GM12872 (cell line): ENCODE measurements around the gene AADAC.
A peak's percentile ranks its signal among the peaks of the same experiment; 100 is the strongest.

Experiments used
- CTCF ChIP-seq: IDR thresholded peaks from 3 replicates; pipeline ENCODE4 v1.5.1; 2011; ENCODE audit warnings: low read depth, mild to moderate bottlenecking, low read length, moderate library complexity; ENCODE audit not compliant: insufficient read depth

AADAC gene

GRCh38 chr3:151818361-151818760 is 4.4 kb downstream of the AADAC start:
- TF ChIP-seq CTCF: no peak

DNA sequence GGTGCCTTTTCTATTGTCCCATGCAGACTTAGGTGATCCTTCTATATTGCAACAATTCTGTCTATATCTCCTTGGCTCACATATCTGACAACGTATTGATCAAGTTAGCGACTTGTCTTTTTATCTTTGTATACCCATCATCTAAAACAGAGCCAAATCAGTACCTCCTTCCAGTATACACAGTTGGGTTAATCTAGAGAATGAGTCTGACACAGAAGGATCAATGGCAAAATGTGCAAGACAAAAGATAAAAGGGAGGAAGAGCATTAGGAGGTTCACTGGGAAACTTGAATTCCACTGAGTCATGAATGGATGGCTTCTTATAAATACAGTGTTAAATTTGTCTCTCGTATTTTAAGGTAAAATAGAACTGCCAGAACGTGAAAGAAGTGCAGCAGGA is 6.0 kb downstream of the AADAC start:
- TF ChIP-seq CTCF: no peak

GRCh38 chr3:151827816-151828215 is 13.9 kb downstream of the AADAC start:
- no peak for TF ChIP-seq CTCF

DNA sequence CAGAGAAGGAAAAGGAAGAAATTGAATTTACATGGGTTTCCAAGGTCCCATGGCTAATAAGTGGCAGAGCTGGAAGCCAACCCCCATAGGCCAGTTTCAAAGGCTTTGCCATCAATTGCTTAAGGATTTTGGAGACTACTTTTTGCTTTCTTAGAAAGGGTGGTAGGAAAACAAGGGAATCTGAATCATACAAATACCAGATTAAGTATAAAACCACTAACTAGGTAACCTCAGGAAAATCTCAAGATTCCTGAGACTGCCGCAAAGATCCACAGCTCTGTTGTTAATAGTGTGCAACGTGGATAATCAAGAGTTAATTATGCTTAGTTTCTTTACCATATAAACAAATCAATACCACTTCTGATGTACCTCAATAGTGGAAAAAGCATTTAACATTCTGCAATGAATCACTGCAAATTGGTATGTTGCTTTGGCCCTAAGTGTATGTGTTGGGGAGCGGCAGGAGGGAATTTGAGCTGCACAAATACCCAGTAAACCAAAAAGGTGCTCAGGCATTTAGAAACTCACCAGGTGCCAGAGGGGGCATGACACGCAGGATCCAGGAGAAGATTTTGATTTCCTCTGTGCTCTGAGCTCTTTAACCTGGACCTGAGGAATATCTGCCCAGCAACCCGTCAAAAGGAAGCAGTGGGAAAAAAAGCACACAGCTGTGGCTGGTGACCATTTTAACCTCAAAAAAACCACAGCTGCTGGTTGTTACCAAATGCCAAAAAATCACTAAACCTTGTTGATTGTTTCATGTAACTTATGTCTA is 22.0 kb downstream of the AADAC start:
- TF ChIP-seq CTCF: no peak

GRCh38 chr3:151837057-151837456 is 23.1 kb downstream of the AADAC start:
- no peak for TF ChIP-seq CTCF

DNA sequence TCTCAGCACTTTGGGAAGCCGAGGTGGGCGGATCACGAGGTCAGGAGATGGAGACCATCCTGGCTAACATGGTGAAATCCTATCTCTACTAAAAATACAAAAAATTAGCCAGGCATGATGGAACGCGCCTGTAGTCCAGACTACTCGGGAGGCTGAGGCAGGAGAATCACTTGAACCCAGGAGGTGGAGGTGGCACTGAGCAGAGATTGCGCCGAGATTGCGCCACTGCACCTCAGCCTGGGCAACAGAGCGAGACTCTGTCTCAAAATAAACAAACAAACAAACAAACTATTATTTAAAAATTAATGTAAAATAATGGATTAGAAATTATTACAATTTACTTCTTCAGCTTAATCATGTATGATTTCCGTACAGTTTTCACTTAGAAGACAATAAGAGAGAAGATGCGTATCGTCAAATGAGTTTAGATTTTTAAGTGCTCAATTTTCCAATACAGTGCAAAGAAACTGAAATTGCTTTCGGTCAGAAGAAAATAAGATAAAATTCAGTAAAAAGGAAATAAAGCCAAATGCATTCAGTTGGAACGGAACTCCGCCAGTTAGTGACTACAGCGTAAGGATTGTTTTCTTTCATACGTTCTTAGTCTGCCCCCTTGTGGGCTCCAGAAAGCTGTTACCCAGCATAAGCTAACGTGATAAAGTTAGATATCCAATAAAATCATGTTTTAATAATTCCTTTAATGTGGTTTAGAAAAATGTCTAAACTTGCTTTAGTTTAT is 24.8 kb downstream of the AADAC start:
- peak; percentile 70 for TF ChIP-seq CTCF

GRCh38 chr3:151839313-151839631 is 25.4 kb downstream of the AADAC start:
- no peak for TF ChIP-seq CTCF
